Activated gamma-delta T cell treated with anti-CD3 and anti-CD28 coated beads, Interleukin-2, amount 50 U/mL, for 16 hours (primary cell): ENCODE measurements around the gene MYADML2.
A peak's percentile ranks its signal among the peaks of the same experiment; 100 is the strongest.

Source experiments
- DNase-seq: peaks from one replicate; pipeline ENCODE4 v3.0.0-alpha.2; 2020; ENCODE audit warnings: low read depth

Gene MYADML2

GRCh38 chr17:81939218-81939617 lies 7.8 kb downstream of the MYADML2 start:
- DNase-seq = no peak

- DNase-seq = no peak
Measured at GRCh38 chr17:81935709-81936084, 11.3 kb downstream of the MYADML2 start.

DNA sequence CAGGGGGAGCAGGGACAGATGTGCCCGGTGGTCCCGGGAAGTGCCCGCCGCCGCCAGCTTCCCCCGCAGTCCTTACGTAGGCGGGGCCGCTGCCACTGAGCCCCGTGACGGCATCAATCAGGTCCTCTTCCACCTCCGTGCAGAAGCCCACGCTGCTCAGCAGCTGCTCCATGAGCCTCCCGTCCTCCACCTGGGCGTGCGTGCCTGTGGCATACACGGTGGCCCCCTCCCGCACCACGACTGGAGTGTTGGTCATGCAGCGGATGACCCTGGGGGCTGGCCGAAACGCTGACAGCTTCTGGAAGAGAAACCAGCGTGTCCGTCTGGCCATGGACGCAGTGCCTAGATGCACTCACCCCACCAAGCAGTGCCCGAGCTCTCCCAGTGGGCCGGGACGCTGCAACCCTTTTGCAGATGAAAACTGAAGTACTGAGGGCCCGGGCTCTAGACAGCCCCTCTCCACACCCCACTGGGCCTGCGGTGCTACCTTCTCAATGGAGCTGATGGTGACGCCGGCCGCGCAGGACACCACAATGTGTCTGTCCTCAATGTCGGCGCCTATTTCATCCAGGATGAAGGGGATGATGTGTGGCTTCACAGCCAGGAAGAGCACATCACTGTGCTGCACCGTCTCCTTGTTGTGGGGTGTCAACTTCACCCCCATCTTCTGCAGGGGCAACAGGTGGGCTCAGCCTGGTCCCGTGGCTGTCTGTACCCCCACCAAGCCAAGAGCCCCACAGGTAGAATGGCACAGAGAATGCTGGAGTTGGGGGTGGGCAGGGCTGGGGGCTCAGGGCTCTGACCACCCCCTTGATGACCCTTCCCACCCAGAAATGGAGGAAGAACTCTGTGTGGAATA lies 12.0 kb downstream of the MYADML2 start:
- DNase-seq = no peak

GRCh38 chr17:81934098-81934757 lies 12.8 kb downstream of the MYADML2 start:
- DNase-seq = no peak

- no peak for DNase-seq
Measured at GRCh38 chr17:81933178-81933699, 13.8 kb downstream of the MYADML2 start.

- no peak for DNase-seq
Measured at GRCh38 chr17:81932333-81932983, 14.6 kb downstream of the MYADML2 start.

DNA sequence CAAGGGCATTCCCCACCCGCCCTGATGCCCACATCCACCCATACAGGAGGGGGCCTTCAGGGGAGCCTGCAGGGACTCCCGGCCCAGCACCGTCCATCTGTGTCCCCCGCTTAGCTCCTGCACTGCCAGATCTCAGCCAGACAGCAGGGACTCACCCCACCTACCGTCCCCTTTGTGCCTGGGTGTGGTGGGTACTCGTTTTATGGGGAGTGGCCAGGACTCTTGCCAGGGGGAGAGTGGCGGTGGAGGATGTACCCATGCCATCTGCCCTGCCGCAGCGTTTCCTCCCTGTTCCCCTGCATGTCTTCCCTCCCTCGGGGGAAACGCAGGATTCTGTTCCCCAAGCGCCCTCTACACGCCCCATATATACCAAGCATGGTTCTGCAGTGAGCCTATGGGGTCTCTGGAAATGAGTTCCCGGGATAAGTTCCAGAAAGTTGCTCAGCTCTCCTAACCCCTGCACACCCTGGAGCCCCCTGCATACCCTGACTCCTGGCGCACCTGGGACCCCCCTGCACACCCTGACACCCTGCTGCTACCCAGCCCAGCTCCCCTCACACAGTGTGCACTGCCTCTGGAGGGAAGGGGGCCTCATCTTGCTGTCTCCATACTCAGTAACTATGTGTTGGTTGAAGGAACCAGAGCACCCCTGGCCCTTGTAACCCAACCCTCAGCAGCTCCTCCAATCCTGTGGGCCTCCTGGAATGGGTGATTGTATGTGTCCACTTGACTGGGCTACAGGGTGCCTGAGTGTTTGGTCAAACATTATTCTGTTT lies 15.3 kb downstream of the MYADML2 start:
- DNase-seq = no peak

GRCh38 chr17:81931189-81931556 lies 15.9 kb downstream of the MYADML2 start:
- DNase-seq = no peak

- no peak for DNase-seq
Measured at GRCh38 chr17:81930142-81931125, 16.6 kb downstream of the MYADML2 start.

DNA sequence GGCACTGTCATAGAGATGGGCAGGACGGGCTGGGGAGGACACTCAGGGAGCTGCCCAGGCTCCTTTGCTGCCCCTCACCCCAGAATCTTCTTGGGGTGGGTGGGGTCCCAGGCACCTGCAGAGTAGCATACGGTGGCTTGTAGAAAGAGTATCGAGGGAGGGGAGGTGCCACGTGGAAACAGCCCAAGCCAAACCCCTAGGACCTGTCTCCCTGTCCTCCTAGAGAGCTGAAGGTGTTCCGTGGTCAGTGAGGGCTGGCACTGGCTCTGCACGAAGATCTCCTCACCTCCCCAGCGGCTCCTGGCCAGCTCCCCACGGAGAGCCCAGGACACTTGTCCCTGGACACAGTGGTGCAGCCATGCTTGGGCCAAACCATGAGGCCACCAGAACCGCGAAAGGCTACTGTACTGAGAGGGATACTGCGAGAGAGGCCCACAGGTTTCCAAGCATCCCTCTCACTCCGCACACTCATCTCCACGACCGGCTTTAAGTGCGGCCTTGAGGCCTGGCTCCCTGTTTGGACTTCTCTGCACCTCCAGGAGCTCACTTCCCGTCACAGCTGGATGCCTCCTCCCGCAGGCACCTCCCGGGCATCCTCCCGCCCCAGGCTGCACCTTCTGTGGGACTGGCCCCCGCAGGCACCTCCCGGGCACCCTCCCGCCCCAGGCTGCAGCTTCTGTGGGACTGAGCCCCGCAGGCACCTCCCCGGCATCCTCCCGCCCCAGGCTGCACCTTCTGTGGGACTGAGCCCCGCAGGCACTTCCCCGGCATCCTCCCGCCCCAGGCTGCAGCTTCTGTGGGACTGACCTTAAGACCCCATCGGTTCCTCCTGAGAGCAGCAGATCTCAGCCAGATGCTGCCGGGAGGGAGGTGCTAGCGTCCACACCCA lies 17.5 kb downstream of the MYADML2 start:
- no peak for DNase-seq

DNA sequence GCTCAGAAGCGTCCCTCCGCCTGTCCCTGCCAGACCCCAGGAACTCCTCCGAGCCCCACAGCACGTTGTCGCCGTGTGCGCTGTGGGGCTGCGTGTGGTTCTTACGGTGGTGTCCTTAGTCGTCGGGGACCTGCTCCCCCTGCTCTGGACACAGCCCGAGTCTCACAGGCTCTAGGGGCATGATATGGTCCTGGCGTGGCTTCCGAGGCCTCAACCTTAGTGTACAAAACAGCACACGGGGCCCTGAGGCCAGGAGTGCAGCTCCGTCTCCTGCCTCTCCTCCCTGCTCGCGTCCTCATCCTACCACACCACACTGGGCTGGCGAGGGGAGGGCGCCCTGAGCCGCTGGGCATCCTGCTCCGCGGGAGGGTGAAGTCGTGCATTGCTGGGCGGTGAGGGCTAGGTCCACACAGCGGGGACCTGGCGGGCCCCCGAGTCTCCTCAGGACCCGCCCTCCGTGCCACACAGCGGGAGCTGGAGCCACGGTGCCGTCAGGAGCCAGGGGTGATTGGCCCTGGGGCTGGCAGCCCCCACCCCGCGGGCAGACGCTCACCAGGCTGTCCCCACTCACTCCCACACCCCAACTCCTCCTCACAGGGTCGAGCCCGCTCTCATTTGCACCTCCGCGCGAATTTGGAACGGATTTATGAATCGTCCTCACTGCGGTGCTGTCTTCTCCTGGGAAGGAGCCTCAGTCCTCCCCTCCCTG lies 18.3 kb downstream of the MYADML2 start:
- no peak for DNase-seq

DNA sequence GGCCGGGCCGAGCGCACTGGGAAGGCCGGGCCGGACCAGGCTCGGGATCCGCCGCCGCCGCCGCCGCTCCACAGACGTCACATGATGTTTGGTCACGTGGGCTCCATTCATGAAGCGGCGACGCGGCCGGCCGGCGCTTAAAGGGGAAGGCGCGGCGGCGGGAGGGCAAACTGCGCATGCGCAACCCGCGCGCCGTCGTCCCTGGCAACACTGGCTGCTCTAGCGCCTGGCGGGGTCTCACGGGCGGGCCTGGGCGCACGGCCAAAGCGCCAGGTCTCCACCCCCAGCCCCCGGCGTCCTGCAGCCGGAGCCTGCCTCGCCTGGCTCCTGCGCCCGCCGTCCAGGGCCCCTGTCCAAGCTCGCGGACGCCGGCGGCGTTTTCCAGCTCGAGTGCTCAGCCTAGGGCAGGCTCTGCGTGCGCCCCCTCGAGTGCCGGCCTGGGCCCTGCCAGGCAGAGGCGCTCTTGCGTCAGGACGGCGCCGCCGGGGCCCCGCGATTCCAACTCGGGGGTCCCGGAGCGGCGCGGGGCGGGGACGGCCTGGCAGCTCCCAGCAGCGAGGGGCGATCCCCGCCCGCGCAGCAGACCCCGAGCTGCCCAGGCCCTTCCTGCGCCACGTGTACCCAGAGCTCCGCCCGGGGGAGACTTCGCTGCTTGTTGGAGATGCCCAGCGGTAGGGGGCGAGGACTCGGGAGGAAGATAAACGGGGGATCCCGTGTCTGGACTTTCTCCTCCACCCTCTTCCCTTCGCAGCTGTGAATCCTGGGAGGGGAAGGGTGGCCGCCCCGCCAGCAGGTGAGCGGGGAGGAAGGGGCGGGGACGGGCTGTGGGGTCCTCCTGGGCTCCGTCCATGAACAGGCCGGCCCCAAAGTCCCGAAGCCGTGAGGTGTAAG lies 19.1 kb downstream of the MYADML2 start, which contains the start of gene MAFG:
TSS of gene MAFG (minus strand) at position 83 of the 891 bp plus-strand sequence. CDS start 4,550 bp downstream, outside the sequence.
- peak; percentile 82 for DNase-seq

GRCh38 chr17:81927152-81927652 lies 19.8 kb downstream of the MYADML2 start:
- no peak for DNase-seq

DNA sequence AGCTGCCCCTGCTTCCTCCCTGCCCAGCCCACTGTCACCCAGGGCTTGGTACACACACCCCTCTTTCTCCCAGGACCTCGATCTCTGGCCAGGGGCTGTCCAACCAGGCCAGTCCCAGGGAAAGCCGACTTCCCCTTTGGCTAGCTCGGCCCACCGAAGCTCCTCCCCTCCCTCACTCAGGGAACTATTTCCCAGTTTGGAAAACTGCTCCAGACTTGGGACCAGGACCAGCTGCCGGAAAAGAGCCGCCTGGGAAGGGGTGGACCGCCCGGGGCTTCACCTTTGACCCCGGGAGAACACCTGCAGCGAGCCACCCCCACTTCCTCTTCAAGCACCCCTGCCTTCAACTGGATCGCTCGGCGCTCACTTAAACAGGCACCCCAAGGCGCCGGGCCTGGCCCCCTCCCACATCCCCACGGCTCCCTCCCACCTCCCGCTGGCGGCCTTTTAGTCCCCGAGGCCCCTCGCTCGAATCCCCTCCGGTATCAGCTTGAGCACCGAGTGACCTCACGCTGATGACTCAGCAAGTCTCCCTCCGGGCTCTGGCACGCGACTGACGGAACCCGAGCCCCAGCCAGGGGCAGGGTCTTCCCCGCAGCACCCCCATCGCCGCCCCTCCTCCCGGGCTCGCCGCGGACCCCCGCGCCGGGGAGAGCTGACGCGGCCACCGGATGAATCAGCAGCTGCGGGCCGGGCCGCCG lies 20.4 kb downstream of the MYADML2 start:
- peak; percentile 45 for DNase-seq

DNA sequence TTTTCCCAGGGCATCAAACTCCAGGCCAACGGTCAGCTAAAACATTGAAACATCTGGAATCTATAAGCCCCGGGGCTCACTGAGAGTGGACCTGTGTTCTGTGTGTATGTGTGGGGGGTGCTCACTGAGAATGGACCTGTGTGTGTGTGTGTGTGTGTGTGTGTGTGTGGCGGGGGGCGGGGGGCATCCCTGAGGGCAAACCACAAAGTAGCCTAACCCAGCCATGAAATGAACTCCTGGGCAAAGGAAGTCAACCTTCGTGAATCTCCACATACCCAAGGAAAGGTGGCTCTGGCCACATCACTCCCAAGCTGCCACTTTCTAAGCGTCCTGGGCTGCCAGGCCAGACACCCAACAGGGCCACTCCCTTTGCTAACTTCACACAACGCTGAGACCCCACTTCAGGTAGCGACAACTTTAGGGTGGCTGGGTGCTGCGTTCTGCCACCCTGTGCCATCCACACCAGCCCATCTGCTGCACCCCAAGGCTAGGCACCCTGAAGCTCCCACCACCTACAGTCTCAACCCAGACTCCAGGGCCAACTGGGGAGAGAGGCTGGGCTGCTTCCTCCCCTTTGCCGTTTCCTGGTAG lies 21.1 kb downstream of the MYADML2 start:
- DNase-seq = no peak
